Thymus (tissue), 11 donors: ENCODE measurements around the gene LILRB5. TPM values are rescaled to one million over a fixed set of nuclear protein-coding genes. Genes with fewer than 3 reads are reported as not detected.
A peak's percentile ranks its signal among the peaks of the same experiment; 100 is the strongest.

Experiments
- DNase-seq, 9 donors: peaks; one replicate each; pipeline ENCODE4 v3.0.0-alpha.2; 2013; ENCODE audit warnings: low spot score in 9 of 9, low read depth in 6 of 9, missing footprints in 1 of 9
- H3K27ac ChIP-seq, 2 donors: one replicate each; pipeline ENCODE4 v1.5.1; 2013; ENCODE audit warnings: control low read depth in 1 of 2, low read depth in 1 of 2, low read length in 1 of 2, mild to moderate bottlenecking in 1 of 2, moderate library complexity in 1 of 2
- H3K27me3 ChIP-seq, 2 donors: one replicate each; pipeline ENCODE4 v1.5.1; 2013; ENCODE audit warnings: low read length in 1 of 2; ENCODE audit not compliant: control insufficient read depth in 2 of 2, insufficient read depth in 1 of 2
- H3K36me3 ChIP-seq, 2 donors: one replicate each; pipeline ENCODE4 v1.5.1; 2013; ENCODE audit warnings: low read length in 1 of 2, mild to moderate bottlenecking in 1 of 2, moderate library complexity in 1 of 2; ENCODE audit not compliant: control insufficient read depth in 2 of 2, insufficient read depth in 2 of 2
- H3K4me1 ChIP-seq, 2 donors: one replicate each; pipeline ENCODE4 v1.5.1; 2013; ENCODE audit warnings: low read length in 2 of 2; ENCODE audit not compliant: control insufficient read depth in 2 of 2, insufficient read depth in 2 of 2
- H3K4me3 ChIP-seq, 2 donors: one replicate each; pipeline ENCODE4 v1.5.1; 2013; ENCODE audit warnings: low read length in 2 of 2, control low read depth in 1 of 2, mild to moderate bottlenecking in 1 of 2
- H3K9me3 ChIP-seq, 2 donors: one replicate each; pipeline ENCODE4 v1.5.1; 2013; ENCODE audit warnings: low read length in 1 of 2, mild to moderate bottlenecking in 1 of 2; ENCODE audit not compliant: control insufficient read depth in 2 of 2, insufficient read depth in 1 of 2
- WGBS: extraction: QIAGEN DNeasy Blood & Tissue Kit; methylation state at CpG from one replicate; pipeline ENCODE4 v1.1.7; 2013; 5-methylcytosine and 5-hydroxymethylcytosine counted together
- polyA plus RNA-seq: library from polyadenylated mRNA; stranded (reverse); fragments of 200-250 nt; gene quantifications from one replicate; pipeline ENCODE4 v1.2.3, GENCODE V29; 2013
- total RNA-seq: library from RNA; stranded (reverse); fragments of 120-200 nt; gene quantifications from one replicate; pipeline ENCODE4 v1.2.4, GENCODE V29; 2013
- donor health status: healthy.

LILRB5 gene
- total and polyA plus RNA-seq, 2 donors: 1.3 to 8.3 TPM

- no peaks in the 10 kb centered on the region for H3K9me3 ChIP-seq
- H3K27ac ChIP-seq: no peak overlapping the region
- H3K27me3 ChIP-seq: peaks cover 0 to 3% of the 10 kb centered on the region in 2 donors
- H3K4me3 ChIP-seq: no peak overlapping the region
- no peaks in the 10 kb centered on the region for H3K4me1 ChIP-seq
- no peak for DNase-seq
- WGBS: 89% methylated on average over 8 of the region's 8 CpGs
- H3K36me3 ChIP-seq: no peaks in the 10 kb centered on the region
Measured at GRCh38 chr19:54271106-54271505, 14.0 kb upstream of the LILRB5 start.

- no peak for DNase-seq
- WGBS: 90% methylated on average over 2 of the region's 2 CpGs
- Histone ChIP-seq H3K27ac (no peak overlapping the region), H3K4me1 (no peaks in the 10 kb centered on the region), H3K4me3 (no peak overlapping the region), H3K27me3 (peaks cover 0 to 2% of the 10 kb centered on the region in 2 donors), H3K36me3 (no peaks in the 10 kb centered on the region), H3K9me3 (no peaks in the 10 kb centered on the region)
Measured at GRCh38 chr19:54268936-54269335, 11.9 kb upstream of the LILRB5 start.

GRCh38 chr19:54266133-54266532 is 9.1 kb upstream of the LILRB5 start:
- 16% methylated on average over 6 of the region's 6 CpGs for WGBS
- peak in 7 of 9 donors; percentile 35 to 71 (median 48) for DNase-seq
- no peaks in the 10 kb centered on the region for H3K4me1 ChIP-seq
- peaks cover 0 to 4% of the 10 kb centered on the region in 2 donors for H3K27me3 ChIP-seq
- no peak overlapping the region for H3K27ac ChIP-seq
- H3K4me3 ChIP-seq: no peak overlapping the region
- H3K36me3 ChIP-seq: no peaks in the 10 kb centered on the region
- no peaks in the 10 kb centered on the region for H3K9me3 ChIP-seq

GRCh38 chr19:54262470-54262869 is 5.4 kb upstream of the LILRB5 start:
- 89% methylated on average over 2 of the region's 2 CpGs for WGBS
- Histone ChIP-seq H3K9me3 (no peaks in the 10 kb centered on the region), H3K27me3 (peaks cover 0 to 6% of the 10 kb centered on the region in 2 donors), H3K4me3 (no peak overlapping the region), H3K36me3 (no peaks in the 10 kb centered on the region), H3K4me1 (no peaks in the 10 kb centered on the region), H3K27ac (no peak overlapping the region)
- DNase-seq: no peak

- 92% methylated on average over 11 of the region's 11 CpGs for WGBS
- Histone ChIP-seq H3K27me3 (peaks cover 0 to 7% of the 10 kb centered on the region in 2 donors), H3K36me3 (no peaks in the 10 kb centered on the region), H3K4me3 (no peak overlapping the region), H3K9me3 (no peaks in the 10 kb centered on the region), H3K4me1 (no peaks in the 10 kb centered on the region), H3K27ac (no peak overlapping the region)
- no peak for DNase-seq
Measured at GRCh38 chr19:54262066-54262465, 5.0 kb upstream of the LILRB5 start.

- DNase-seq: no peak
- WGBS: 90% methylated on average over 19 of the region's 19 CpGs
- Histone ChIP-seq H3K4me3 (no peak overlapping the region), H3K27ac (no peak overlapping the region), H3K4me1 (no peaks in the 10 kb centered on the region), H3K27me3 (peaks cover 0 to 8% of the 10 kb centered on the region in 2 donors), H3K9me3 (no peaks in the 10 kb centered on the region), H3K36me3 (no peaks in the 10 kb centered on the region)
Measured at GRCh38 chr19:54256250-54257115, 590 bp downstream of the LILRB5 start.

- no peak for DNase-seq
- no peaks in the 10 kb centered on the region for H3K36me3 ChIP-seq
- no peak overlapping the region for H3K4me3 ChIP-seq
- no peaks in the 10 kb centered on the region for H3K4me1 ChIP-seq
- H3K27ac ChIP-seq: no peak overlapping the region
- WGBS: 88% methylated on average over 26 of the region's 26 CpGs
- H3K9me3 ChIP-seq: no peaks in the 10 kb centered on the region
- peaks cover 0 to 8% of the 10 kb centered on the region in 2 donors for H3K27me3 ChIP-seq
Measured at GRCh38 chr19:54255105-54255775, 1.8 kb downstream of the LILRB5 start.

GRCh38 chr19:54254195-54254906 is 2.7 kb downstream of the LILRB5 start:
- no peaks in the 10 kb centered on the region for H3K36me3 ChIP-seq
- no peak overlapping the region for H3K27ac ChIP-seq
- H3K9me3 ChIP-seq: no peaks in the 10 kb centered on the region
- no peaks in the 10 kb centered on the region for H3K4me1 ChIP-seq
- DNase-seq: no peak
- H3K27me3 ChIP-seq: peaks cover 0 to 7% of the 10 kb centered on the region in 2 donors
- H3K4me3 ChIP-seq: no peak overlapping the region
- 85% methylated on average over 17 of the region's 17 CpGs for WGBS
